OCI-LY3 (cell line): ENCODE measurements around the gene POLQ.

Source experiments
- EZH2phosphoT487 ChIP-seq: fragments of 200-600 bp; shearing (Covaris generic); IDR thresholded peaks from 2 replicates; pipeline ENCODE4 v1.6.1; 2018; ENCODE audit warnings: antibody characterized with exemption, mixed run types, low read depth
- TF ChIP-seq, protein P1 (sequence below): fragments of 200-600, 300-600 bp; sonication (generic); IDR thresholded peaks from 2 replicates; pipeline ENCODE4 v1.5.1; 2014; ENCODE audit warnings: antibody characterized with exemption, low read length, low read depth

DNA sequence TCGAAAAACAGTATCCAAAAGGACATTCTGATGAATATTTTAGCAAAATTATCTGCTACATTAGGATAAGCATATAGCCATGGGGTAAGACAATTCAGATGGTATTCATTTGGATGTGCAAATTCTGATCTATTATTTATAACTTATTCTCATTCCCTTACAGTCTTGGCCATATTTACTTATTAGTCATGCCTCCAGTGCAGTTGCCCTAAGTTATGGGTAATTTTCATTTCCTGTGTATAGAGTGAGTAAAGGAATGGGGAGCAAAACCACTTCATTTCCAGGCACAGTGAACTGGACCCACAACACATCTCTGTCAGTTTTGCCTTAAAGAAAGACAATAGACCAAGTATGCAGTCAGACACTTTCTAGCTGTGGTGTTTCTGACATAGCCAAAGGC lies 134.3 kb downstream of the POLQ start:
- TF ChIP-seq, protein P1, sequence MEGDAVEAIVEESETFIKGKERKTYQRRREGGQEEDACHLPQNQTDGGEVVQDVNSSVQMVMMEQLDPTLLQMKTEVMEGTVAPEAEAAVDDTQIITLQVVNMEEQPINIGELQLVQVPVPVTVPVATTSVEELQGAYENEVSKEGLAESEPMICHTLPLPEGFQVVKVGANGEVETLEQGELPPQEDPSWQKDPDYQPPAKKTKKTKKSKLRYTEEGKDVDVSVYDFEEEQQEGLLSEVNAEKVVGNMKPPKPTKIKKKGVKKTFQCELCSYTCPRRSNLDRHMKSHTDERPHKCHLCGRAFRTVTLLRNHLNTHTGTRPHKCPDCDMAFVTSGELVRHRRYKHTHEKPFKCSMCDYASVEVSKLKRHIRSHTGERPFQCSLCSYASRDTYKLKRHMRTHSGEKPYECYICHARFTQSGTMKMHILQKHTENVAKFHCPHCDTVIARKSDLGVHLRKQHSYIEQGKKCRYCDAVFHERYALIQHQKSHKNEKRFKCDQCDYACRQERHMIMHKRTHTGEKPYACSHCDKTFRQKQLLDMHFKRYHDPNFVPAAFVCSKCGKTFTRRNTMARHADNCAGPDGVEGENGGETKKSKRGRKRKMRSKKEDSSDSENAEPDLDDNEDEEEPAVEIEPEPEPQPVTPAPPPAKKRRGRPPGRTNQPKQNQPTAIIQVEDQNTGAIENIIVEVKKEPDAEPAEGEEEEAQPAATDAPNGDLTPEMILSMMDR: no peak
- no peak for TF ChIP-seq EZH2phosphoT487
